Measurements from ENCODE around the gene SV2C. TPM values are rescaled to one million over a fixed set of nuclear protein-coding genes. Genes with fewer than 3 reads are reported as not detected.
A peak's percentile ranks its signal among the peaks of the same experiment; 100 is the strongest.

The SV2C gene
- polyA plus RNA-seq, 3 donors, result 0.01 to 0.02 TPM; not detected in 1

- no peak overlapping the region for H3K4me3 Mint-ChIP-seq
- WGBS (ENCODE audit: insufficient coverage), result 94% methylated on average over 4 of the region's 10 CpGs
Measured at GRCh38 chr5:76326577-76327302, 243.6 kb downstream of the SV2C start.

GRCh38 chr5:76329346-76329745 lies 246.2 kb downstream of the SV2C start:
- DNase-seq, result no peak
- H3K36me3 ChIP-seq (replicated peaks in 1 of 2; ENCODE audit: control insufficient read depth in 1 of 2, insufficient read depth in 2 of 2, low read length in 2 of 2), result no peaks in the 10 kb centered on the region
- H3K4me1 ChIP-seq (ENCODE audit: control insufficient read depth in 1 of 2, insufficient read depth in 2 of 2, low read length in 2 of 2), result peaks cover 6 to 14% of the 10 kb centered on the region in 2 donors
- H3K4me2 ChIP-seq (replicated peaks; ENCODE audit: extremely low read depth, low read length, poor library complexity, severe bottlenecking), result no peak overlapping the region
- intact Hi-C loops (cut with micrococcal nuclease), result no loop called here
- H4K20me1 ChIP-seq (ENCODE audit: insufficient read depth, low read length), result no peaks in the 10 kb centered on the region
- H3K27me3 ChIP-seq (ENCODE audit: control insufficient read depth in 2 of 2, insufficient read depth in 2 of 2, low read length in 2 of 2), result no peaks in the 10 kb centered on the region
- Mint-ChIP-seq H3K27me3 (ENCODE audit: low read depth in 3 of 3) (peaks cover 0 to 9% (median 0%) of the 10 kb centered on the region in 3 donors), H3K9me3 (peaks cover 0 to 2% (median 0%) of the 10 kb centered on the region in 7 donors), H3K27ac (no peak overlapping the region), H3K4me3 (no peak overlapping the region), H3K36me3 (no peaks in the 10 kb centered on the region), H3K4me1 (peaks cover 36% of the 10 kb centered on the region)
- H3K9ac ChIP-seq (ENCODE audit: insufficient read depth, low read length, poor library complexity, severe bottlenecking), result no peak overlapping the region
- H2AFZ ChIP-seq (ENCODE audit: insufficient read depth, low read depth, low read length, poor library complexity, severe bottlenecking), result no peak overlapping the region
- H3K4me3 ChIP-seq (replicated peaks in 1 of 3; ENCODE audit: low read depth in 2 of 3, low read length in 3 of 3), result no peak overlapping the region
- H3K9me3 ChIP-seq (replicated peaks in 1 of 2; ENCODE audit: control insufficient read depth in 1 of 2, insufficient read depth in 1 of 2, low read length in 2 of 2), result no peaks in the 10 kb centered on the region
- no peak overlapping the region for H3K27ac ChIP-seq (ENCODE audit: low read depth in 1 of 2, low read length in 2 of 2)
- no peaks in the 10 kb centered on the region for H3K79me2 ChIP-seq (ENCODE audit: insufficient read depth, low read length)
- TF ChIP-seq CTCF (IDR thresholded peaks at IDR 0.05), result no peak

More at GRCh38 chr5:76326577-76327302, 243.6 kb downstream of the SV2C start:
- Histone ChIP-seq H3K4me2 (replicated peaks; ENCODE audit: extremely low read depth, low read length, poor library complexity, severe bottlenecking) (no peak overlapping the region), H2AFZ (ENCODE audit: insufficient read depth, low read depth, low read length, poor library complexity, severe bottlenecking) (no peak overlapping the region), H3K4me1 (ENCODE audit: control insufficient read depth in 1 of 2, insufficient read depth in 2 of 2, low read length in 2 of 2) (peaks cover 6 to 13% of the 10 kb centered on the region in 2 donors), H3K79me2 (ENCODE audit: insufficient read depth, low read length) (no peaks in the 10 kb centered on the region), H3K27me3 (ENCODE audit: control insufficient read depth in 2 of 2, insufficient read depth in 2 of 2, low read length in 2 of 2) (no peaks in the 10 kb centered on the region), H3K4me3 (replicated peaks in 1 of 3; ENCODE audit: low read depth in 2 of 3, low read length in 3 of 3) (no peak overlapping the region), H3K36me3 (replicated peaks in 1 of 2; ENCODE audit: control insufficient read depth in 1 of 2, insufficient read depth in 2 of 2, low read length in 2 of 2) (no peaks in the 10 kb centered on the region), H3K9ac (ENCODE audit: insufficient read depth, low read length, poor library complexity, severe bottlenecking) (no peak overlapping the region), H4K20me1 (ENCODE audit: insufficient read depth, low read length) (no peaks in the 10 kb centered on the region), H3K9me3 (replicated peaks in 1 of 2; ENCODE audit: control insufficient read depth in 1 of 2, insufficient read depth in 1 of 2, low read length in 2 of 2) (no peaks in the 10 kb centered on the region), H3K27ac (ENCODE audit: low read depth in 1 of 2, low read length in 2 of 2) (no peak overlapping the region)
- H3K27ac Mint-ChIP-seq, result peak overlapping the region in 3 of 7 donors; percentile 22 to 61 (median 50)
- H3K4me1 Mint-ChIP-seq, result peaks cover 31% of the 10 kb centered on the region
- no peak for TF ChIP-seq CTCF (IDR thresholded peaks at IDR 0.05)
- no peak for DNase-seq
- no peaks in the 10 kb centered on the region for H3K36me3 Mint-ChIP-seq
- H3K9me3 Mint-ChIP-seq, result peaks cover 0 to 8% (median 1%) of the 10 kb centered on the region in 7 donors
- intact Hi-C loops (cut with micrococcal nuclease), result no loop called here
- peaks cover 0 to 12% (median 0%) of the 10 kb centered on the region in 3 donors for H3K27me3 Mint-ChIP-seq (ENCODE audit: low read depth in 3 of 3)

Data from CD14-positive monocyte (primary cell).